Activated CD4-positive, alpha-beta memory T cell treated with anti-CD3 and anti-CD28 coated beads for 36 hours (primary cell): ENCODE measurements around the gene CDYL2. TPM values are rescaled to one million over a fixed set of nuclear protein-coding genes. Genes with fewer than 3 reads are reported as not detected.

Experiments used
- CTCF ChIA-PET: fragments of 350-600 bp; sonication (Branson Sonifier 250); formaldehyde crosslinking; loops from one replicate; lab custom pipeline; 2021; ENCODE audit warnings: antibody characterized with exemption, inconsistent platforms; lab: Charles Lee
- POLR2A ChIA-PET: fragments of 350-600 bp; sonication (Branson Sonifier 250); formaldehyde crosslinking; loops from one replicate; lab custom pipeline; 2021; ENCODE audit warnings: antibody characterized with exemption; lab: Charles Lee
- DNase-seq: peaks from one replicate; pipeline ENCODE4 v3.0.0-alpha.2; 2020
- H3K27ac Mint-ChIP-seq: one replicate; pipeline ENCODE4 v1.8.0; 2021; ENCODE audit warnings: mixed read lengths
- H3K27me3 Mint-ChIP-seq: one replicate; pipeline ENCODE4 v1.8.0; 2021; ENCODE audit warnings: mixed read lengths
- H3K36me3 Mint-ChIP-seq: one replicate; pipeline ENCODE4 v1.8.0; 2021; ENCODE audit warnings: mixed read lengths
- H3K4me1 Mint-ChIP-seq: one replicate; pipeline ENCODE4 v1.8.0; 2021; ENCODE audit warnings: low read depth, mixed read lengths
- H3K4me3 Mint-ChIP-seq: one replicate; pipeline ENCODE4 v1.8.0; 2021; ENCODE audit warnings: mild to moderate bottlenecking, mixed read lengths
- H3K9me3 Mint-ChIP-seq: one replicate; pipeline ENCODE4 v1.8.0; 2021; ENCODE audit warnings: mixed read lengths
- intact Hi-C: fragments of 100-400 bp; cut with micrococcal nuclease; formaldehyde crosslinking; loops from one replicate; pipeline ENCODE4 v1.15.1; 2023
- total RNA-seq, 2 experiments: library from RNA; stranded (reverse); gene quantifications; one replicate each; pipeline ENCODE4 v1.2.3, GENCODE V29; 2021

The CDYL2 gene
- total RNA-seq, 2 experiments from 2014 or later, result 29.4 to 34.1 TPM

DNA sequence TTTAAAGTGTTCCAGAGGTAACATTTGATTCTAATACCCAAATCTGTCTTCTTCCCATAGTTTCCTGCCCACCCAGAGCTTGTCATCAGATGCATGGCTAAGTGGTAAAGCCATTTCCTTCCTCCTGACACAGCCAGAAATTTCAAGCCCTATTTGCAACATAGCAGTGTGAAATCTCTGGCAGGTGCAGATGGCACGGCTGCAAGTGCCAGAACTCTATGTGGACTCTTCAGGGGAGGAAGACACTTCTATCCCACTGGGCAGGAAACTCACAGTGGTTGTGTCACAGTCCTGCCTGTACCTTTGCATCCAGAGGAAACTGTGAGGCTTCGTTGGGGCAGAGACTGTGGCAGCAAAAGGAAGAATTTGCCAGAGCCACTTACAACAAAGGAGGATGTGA is 250.4 kb downstream of the CDYL2 start:
- Mint-ChIP-seq H3K9me3 (no peaks in the 10 kb centered on the region), H3K27me3 (no peaks in the 10 kb centered on the region), H3K4me1 (peaks cover 9% of the 10 kb centered on the region), H3K36me3 (no peaks in the 10 kb centered on the region), H3K4me3 (no peak overlapping the region), H3K27ac (no peak overlapping the region)
- CTCF ChIA-PET, result interaction anchor here (1.6 kb wide), 1 partner anchor 15 kb away, joined by 3 read pairs; no protein-coding TSS in a partner anchor
- POLR2A ChIA-PET, result no interaction called here
- intact Hi-C loops, result no loop called here
- DNase-seq, result no peak

DNA sequence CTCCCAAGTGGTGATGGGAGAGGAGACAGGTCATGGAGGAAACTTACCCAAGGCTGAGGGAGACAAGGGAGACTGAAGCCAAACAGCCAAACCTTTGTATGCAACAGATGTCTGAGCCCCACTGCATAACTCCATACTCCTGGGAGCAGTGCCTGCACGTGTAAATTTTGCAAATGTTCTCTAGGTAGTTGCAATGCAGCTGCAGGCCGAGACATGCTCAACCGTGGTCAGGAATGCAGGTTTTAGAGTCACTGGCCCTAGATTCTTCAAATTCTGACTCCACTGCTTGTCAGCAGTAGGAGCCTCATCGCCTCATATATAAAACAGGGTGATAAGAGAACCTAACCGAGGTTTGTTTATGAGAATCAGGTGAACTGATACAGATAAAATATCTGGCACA is 252.1 kb downstream of the CDYL2 start:
- peaks cover 6% of the 10 kb centered on the region for H3K4me1 Mint-ChIP-seq
- H3K27me3 Mint-ChIP-seq, result no peaks in the 10 kb centered on the region
- intact Hi-C loops, result no loop called here
- POLR2A ChIA-PET, result no interaction called here
- CTCF ChIA-PET, result interaction anchor here (1.2 kb wide), 1 partner anchor 174 kb away, joined by 3 read pairs; no protein-coding TSS in a partner anchor
- no peaks in the 10 kb centered on the region for H3K36me3 Mint-ChIP-seq
- H3K27ac Mint-ChIP-seq, result no peak overlapping the region
- no peak for DNase-seq
- no peak overlapping the region for H3K4me3 Mint-ChIP-seq
- H3K9me3 Mint-ChIP-seq, result no peaks in the 10 kb centered on the region

Other genes starting within 250 kb of the CDYL2 start
- gene CMC2, start 202.3 kb upstream of the CDYL2 start, total RNA-seq, result 100 to 1,000 TPM; 147 to 148 TPM
- 10 to 100 TPM; 71.9 to 76.0 TPM for gene CENPN, start 202.6 kb upstream of the CDYL2 start, total RNA-seq
- 10 to 100 TPM; 19.3 to 21.3 TPM for gene ATMIN, start 231.2 kb upstream of the CDYL2 start, total RNA-seq